ENCODE results near the gene OPCML. TPM values are rescaled to one million over a fixed set of nuclear protein-coding genes. Genes with fewer than 3 reads are reported as not detected.

The OPCML gene
- total and polyA plus RNA-seq, 2 of the 13 experiments (the other 11 are each of a cell fraction or from before 2014, with no cell fraction given) = not detected

DNA sequence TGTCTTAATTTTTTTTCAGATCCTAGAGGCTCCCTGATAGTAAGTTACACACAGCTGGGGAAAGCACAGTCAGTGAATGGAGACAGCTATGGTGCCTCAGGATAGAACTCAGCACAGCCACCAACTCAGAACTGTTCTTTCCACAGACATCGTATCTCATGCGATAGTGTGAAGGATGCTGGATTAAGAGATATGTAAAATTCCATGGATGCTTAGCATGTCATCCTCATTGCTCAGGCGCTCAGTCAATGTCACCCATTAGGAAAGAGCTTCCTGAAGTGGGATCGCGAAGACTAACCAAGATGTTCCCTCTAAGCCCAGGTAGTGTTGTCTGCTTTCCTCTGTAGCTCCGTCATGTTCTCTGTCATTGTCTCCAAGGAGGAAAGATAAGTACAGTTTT is 1000.4 kb downstream of the OPCML start:
- FAIRE-seq = no peak
- Histone ChIP-seq H3K27me3 (ENCODE audit: control insufficient read depth in 1 of 2, insufficient read depth in 2 of 2, low read length in 2 of 2) (no peaks in the 10 kb centered on the region), H3K27ac (ENCODE audit: extremely low read length, insufficient read depth, low read length) (no peak overlapping the region), H3K4me1 (ENCODE audit: insufficient read depth, low read length) (no peaks in the 10 kb centered on the region), H3K79me2 (ENCODE audit: insufficient read depth, low read length) (no peaks in the 10 kb centered on the region), H3K9ac (ENCODE audit: insufficient read depth, low read depth, low read length) (no peak overlapping the region), H3K9me3 (ENCODE audit: low read length) (peaks cover 93% of the 10 kb centered on the region), H3K4me3 (replicated peaks in 1 of 3; ENCODE audit: insufficient read depth in 1 of 3, low read depth in 2 of 3, low read length in 3 of 3) (no peak overlapping the region), H2AFZ (ENCODE audit: low read length) (no peak overlapping the region), H3K4me2 (ENCODE audit: low read depth, low read length) (no peak overlapping the region), H4K20me1 (ENCODE audit: insufficient read depth, low read length) (no peaks in the 10 kb centered on the region), H3K36me3 (replicated peaks in 1 of 2; ENCODE audit: control insufficient read depth in 1 of 2, insufficient read depth in 2 of 2, low read length in 2 of 2) (no peaks in the 10 kb centered on the region)
- 55% methylated on average over 6 of the region's 6 CpGs for WGBS (ENCODE audit: low lambda C conversion rate)
- CTCF ChIA-PET (ENCODE audit: low intra/inter-chr PET ratio, low total read pairs) = no interaction called here
- DNase-seq (ENCODE audit: low spot score) = no peak
- BruUV-seq (replicated peaks) = no TSS peak
- in situ Hi-C loops (cut with HindIII; ENCODE audit: extremely low pct_ligation_motif_present, low pct_unique_long_range_greater_than_20kb) = no loop called here
- TF ChIP-seq ZNF674 (CRISPR knock-in tag; IDR thresholded peaks at IDR 0.05; ENCODE audit: low read depth) (no peak), ZNF891 (CRISPR knock-in tag; IDR thresholded peaks at IDR 0.05) (no peak), ZNF510 (CRISPR knock-in tag; IDR thresholded peaks at IDR 0.05; ENCODE audit: low read depth) (no peak), ZFP82 (CRISPR knock-in tag; IDR thresholded peaks at IDR 0.05; ENCODE audit: borderline replicate concordance) (no peak), ZNF296 (CRISPR knock-in tag; conservative IDR thresholded peaks at IDR 0.05) (no peak), HNRNPL (IDR thresholded peaks at IDR 0.05; ENCODE audit: low read depth, low read length) (no peak), HDAC1 (CRISPR knock-in tag; IDR thresholded peaks at IDR 0.05) (no peak), RBFOX2 (IDR thresholded peaks at IDR 0.05; ENCODE audit: low read depth, low read length) (no peak), ZNF326 (CRISPR knock-in tag; IDR thresholded peaks at IDR 0.05; ENCODE audit: borderline replicate concordance) (no peak), SSRP1 (CRISPR knock-in tag; IDR thresholded peaks at IDR 0.05) (no peak), ZNF101 (CRISPR knock-in tag; IDR thresholded peaks at IDR 0.05; ENCODE audit: borderline replicate concordance, low read depth) (no peak), FOXJ3 (CRISPR knock-in tag; IDR thresholded peaks at IDR 0.05; ENCODE audit: borderline replicate concordance) (no peak)
- TF ChIP-seq, protein P1, sequence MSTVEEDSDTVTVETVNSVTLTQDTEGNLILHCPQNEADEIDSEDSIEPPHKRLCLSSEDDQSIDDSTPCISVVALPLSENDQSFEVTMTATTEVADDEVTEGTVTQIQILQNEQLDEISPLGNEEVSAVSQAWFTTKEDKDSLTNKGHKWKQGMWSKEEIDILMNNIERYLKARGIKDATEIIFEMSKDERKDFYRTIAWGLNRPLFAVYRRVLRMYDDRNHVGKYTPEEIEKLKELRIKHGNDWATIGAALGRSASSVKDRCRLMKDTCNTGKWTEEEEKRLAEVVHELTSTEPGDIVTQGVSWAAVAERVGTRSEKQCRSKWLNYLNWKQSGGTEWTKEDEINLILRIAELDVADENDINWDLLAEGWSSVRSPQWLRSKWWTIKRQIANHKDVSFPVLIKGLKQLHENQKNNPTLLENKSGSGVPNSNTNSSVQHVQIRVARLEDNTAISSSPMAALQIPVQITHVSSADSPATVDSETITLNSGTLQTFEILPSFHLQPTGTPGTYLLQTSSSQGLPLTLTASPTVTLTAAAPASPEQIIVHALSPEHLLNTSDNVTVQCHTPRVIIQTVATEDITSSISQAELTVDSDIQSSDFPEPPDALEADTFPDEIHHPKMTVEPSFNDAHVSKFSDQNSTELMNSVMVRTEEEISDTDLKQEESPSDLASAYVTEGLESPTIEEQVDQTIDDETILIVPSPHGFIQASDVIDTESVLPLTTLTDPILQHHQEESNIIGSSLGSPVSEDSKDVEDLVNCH (CRISPR knock-in tag; IDR thresholded peaks at IDR 0.05) = no peak
- no peak for ATAC-seq
- POLR2A ChIA-PET = no interaction called here
- intact Hi-C loops (cut with micrococcal nuclease; ENCODE audit: unreplicated experiment) = no loop called here

All from HepG2 (cell line).